Stimulated activated CD8-positive, alpha-beta memory T cell treated with anti-CD3 and anti-CD28 coated beads, Interleukin-15, amount 100 ng/mL, for 48 hours (primary cell): ENCODE data around the gene SNX8.

Experiments used
- DNase-seq, 2 donors: peaks; one replicate each; pipeline ENCODE4 v3.0.0-alpha.2; 2020; ENCODE audit warnings: low read depth in 2 of 2

The SNX8 gene

DNA sequence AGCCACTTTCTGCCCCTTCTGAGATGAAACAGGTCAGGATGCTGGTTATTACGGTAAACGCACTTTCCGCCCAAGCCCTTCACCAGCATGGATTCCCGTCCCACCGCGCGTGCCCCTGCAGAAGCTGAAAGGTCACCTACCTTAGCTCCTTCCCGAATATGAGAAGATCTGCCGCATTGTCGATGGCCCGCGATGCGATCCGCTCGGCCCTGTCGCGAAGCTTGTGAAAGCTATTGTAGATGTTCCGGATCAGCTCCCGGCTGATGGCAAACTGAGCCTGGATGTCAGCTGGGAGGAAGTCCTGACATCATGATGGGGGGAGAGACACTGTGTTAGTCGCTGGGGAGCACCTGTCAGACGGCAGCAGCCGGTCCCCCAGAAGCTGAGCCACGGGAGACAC, 50.1 kb downstream of the SNX8 start:
- DNase-seq = no peak

DNA sequence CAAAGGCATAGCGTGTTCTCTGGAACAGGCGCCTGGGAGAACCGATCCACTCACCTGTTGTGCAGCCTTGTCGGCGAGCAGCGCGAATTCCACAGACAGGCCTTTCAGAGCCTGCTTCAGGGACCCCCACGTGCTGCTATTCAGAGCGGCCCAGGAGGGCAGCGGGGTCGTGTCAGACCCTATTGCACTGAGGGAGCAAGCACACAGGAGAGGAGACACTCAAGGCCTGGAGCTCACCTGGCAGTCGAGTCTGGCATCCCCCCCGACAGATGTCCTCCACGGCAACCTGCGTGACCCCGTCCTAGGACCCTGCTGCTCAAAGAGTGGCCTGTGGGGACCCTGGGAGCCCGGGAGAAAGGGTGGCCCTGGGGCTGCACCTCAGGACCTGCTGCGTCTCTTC, 51.1 kb downstream of the SNX8 start:
- no peak for DNase-seq

DNA sequence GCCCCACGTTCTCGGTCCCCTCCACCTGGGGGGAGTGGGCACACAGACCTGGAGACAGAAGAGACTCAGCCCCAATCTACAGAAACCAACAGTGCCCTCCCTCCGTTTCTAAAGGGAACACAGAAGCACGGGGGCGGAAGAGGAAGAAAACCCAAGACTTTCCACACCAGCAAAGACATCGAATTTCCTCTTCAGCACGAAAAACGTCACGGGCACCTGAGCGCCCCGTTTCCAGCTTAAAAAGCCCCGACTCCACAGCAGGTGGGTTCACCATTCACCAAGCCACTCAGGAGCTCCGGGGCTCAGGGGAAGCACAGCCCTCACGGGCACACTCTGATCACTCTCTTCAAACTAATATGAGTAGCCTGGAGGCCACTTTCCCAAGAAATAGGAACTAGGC, 52.6 kb downstream of the SNX8 start:
- DNase-seq = no peak

DNA sequence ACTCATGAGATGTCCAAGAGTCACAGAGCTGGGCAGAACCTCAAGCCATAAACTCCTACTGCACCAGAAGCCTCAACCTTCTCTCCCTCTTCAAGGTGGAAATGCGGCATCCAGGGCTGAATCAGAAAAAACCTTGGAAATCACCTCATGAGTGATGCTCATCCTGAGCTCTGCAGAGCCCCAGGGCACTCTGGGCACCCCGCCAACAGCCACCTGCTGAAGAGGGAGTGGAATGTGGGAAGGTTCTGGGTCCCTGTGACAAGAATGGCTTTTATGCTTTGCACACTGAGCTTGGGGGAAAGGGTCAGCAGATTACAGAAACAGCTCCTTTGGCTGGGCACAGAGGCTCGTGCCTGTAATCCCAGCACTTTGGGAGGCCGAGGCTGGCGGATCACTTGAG, 53.4 kb downstream of the SNX8 start:
- DNase-seq = no peak

DNA sequence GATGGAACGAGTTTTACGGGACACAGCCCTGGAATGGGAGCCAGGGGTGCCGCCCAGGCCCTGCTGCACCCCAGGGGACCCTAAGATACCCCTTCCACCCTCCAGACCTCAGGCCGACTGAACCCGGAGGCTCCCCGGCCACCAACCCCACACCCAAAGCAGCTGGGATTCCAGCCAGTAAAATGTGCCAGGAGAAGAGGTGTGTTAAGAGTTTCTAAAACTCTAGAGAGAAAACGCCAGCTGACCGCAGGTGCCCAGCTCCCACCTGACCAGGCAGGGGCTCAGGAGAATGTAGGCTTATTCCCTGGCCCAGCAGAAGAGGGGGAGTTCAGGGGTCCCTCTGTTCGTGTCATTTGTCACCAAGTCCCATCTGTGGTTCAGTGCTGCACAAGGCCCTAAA, 54.8 kb downstream of the SNX8 start:
- no peak for DNase-seq

DNA sequence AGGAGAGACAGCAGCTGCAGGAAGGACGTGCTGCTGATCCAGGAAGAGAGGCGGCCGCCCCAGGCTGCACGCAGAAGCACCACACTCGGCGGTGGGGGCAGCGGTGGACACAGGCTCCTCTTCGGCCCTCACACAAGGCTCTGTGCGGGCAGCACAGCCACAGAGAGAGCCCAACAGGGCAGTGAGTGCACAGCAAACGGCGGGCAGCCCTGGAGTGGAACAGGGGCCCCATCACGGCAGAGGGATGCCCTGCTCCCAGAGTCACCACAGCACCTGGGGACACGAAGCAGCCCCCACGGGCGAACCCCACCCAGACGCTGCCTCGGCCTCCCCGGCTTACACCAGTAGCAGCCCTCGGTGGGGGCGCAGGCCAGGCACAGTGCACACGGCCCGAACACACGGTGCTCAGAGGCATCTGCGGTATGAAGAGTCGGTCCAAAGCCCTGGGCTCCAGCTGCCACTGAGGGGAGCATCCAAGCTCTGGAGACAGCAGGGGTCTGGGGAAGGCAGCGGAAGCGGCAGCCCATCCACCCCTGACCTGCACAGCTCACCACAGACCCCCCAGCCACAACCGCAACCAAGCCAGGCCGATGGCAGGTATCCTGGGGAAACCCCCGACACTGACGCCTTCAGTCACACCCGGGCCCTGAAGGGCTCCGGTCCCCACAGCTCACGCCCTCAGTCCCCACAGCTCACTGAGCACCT, 55.4 kb downstream of the SNX8 start:
- no peak for DNase-seq

DNA sequence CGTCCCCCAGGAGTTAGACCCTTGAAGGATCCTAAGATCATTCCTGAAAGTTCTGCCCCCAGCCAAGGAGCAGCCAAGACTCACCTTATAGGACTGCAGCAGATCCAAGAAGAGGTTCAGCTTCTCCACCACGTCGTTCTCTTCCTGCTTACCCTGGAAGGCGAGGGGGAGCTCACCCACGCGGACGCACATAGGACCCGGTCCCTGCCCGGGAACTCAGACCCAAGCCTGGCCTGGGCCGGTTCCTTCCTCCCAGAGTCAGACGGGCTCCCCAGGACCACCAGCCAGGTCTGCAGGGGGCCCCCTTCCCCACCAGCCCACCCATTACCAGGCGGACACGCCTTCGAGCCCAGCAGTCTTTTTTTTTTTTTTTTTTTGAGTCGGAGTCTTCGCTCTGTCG, 56.6 kb downstream of the SNX8 start:
- no peak for DNase-seq

DNA sequence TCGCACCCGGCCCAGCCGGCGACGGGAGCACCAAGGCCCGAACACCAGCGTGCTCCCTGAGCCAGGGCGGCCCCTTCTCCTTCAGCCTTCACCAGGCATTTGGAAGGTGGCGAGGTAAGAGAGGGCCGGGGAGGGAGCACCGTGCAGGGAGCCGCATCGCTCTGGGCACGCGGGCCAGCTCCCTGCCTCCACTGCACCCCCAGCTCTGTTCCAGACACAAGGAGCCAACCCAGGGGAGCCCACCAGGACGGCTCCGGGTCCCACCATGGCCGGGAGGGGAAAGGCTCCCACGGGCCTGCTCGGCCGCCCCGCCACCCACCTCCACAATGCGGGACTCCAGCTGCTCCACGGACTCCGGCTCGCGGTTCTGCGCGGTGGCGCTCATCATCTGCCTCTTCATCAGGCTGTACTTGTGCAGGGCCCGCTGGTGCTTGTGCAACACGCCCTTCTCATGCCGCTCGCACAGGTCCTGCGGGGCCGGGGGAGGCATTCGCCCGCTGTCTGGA, 57.1 kb downstream of the SNX8 start:
- DNase-seq = no peak

DNA sequence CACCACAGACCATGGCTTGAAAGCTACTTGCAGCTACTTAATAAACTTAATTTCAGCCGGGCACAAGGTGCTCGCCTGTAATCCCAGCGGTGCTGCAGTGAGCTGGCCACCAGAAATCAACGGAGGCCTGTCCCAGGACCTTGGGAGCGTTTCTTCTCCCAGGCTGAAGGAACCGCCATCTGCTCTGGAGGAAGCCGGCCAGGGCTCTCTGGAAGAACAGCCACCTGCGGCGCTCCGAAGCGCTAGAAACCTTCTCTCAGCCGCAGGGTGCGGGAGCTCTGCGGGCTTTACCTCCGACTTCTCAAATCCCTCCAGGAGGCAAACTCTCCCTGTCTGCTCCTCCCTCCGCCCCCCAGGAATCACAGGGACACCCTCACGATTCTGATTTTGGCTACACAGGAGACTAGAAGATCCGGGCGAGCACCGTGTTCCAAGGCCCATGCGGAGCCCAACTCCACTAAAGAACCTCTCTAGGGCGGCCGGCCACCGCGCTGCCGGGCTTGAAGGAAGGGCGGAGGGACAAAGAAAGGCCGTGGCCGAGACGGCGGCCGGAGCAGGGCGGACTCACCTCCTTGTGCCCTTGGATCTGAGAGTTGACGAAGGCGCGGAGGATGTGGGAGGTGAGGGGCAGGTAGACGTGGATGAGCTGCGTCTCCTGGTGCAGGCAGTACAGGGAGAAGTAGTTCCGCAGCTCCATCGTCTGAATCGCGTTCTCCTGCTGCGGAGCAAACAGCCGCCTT, 57.8 kb downstream of the SNX8 start:
- DNase-seq = no peak

DNA sequence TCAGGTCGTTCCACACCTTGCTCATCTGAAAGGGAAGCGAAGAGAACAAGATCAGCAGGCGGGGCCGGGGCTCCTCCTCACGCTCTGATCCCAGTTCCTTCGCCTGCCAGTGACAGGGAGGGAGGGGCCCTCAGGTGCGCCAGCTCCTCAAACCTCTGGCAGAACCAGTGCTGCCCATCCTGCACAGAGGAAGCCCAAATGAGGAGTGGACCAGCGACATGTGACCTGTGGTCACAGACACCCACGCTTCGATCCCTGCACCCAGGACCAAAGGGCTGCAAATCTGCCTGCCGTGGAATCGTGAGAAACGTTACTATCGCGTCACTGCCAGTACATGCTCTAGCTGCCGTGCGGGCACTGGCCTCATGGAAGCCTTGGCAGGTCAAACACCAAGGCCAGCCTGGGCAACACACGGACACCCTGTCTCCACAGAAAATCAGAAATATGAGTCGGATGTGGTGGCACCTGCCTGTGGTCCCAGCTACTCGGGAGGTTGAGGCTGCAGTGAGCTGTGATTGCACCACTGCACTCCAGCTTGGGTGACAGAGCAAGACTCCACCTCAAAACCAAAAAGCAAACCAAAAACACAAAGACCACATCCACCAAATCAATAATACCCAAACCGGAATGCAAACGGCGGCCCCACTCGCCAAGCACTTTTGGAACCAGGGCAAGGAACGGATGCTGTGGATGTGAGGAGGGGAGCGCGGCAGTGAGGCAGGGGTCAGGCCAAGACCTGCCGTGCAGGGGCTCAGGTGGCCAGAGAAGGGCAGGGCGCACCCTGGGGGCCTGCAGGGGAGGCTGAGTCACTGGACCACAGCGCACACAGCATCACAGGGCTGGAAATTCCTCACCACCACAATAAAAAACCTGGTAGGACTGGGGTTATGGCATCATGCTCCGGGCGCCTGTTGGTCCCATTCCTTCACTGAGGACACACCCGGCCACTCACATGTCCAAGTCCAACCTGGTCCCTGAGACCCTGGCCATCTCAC, 58.8 kb downstream of the SNX8 start:
- no peak for DNase-seq

DNA sequence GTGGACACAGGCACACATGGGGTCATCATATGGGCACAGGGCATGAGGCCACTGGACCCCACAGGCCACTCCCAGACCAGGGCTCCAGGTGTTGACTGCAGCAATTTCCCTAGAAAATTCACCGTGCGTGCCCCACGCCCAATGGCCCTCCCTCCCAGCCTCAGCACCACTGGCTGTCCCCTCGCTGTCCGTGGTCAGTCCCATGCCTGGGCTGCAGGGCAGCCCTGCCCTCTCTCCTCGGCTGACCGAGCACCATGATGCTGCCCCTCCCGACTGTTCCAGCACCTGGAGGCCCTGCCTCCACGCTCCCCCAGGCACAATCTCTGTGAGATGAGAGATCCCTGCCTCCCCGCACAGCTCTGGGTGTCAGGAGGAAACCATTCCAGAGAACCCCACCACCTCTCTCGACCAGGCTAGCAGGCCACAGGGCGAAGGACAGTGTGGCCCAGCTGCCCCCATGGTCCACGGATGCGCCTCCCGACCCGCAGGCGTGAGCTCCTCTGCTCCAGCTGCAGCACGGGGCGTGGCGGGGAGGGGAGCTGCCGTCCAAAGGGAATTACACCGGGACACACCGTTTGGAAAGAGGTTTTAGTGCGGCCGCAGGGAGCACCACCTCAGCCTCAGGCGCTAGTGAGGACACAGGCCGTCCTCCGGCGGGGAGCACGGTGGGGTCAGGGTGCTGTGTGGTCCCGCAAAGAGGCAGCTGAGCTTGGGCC, 59.7 kb downstream of the SNX8 start:
- DNase-seq = no peak

DNA sequence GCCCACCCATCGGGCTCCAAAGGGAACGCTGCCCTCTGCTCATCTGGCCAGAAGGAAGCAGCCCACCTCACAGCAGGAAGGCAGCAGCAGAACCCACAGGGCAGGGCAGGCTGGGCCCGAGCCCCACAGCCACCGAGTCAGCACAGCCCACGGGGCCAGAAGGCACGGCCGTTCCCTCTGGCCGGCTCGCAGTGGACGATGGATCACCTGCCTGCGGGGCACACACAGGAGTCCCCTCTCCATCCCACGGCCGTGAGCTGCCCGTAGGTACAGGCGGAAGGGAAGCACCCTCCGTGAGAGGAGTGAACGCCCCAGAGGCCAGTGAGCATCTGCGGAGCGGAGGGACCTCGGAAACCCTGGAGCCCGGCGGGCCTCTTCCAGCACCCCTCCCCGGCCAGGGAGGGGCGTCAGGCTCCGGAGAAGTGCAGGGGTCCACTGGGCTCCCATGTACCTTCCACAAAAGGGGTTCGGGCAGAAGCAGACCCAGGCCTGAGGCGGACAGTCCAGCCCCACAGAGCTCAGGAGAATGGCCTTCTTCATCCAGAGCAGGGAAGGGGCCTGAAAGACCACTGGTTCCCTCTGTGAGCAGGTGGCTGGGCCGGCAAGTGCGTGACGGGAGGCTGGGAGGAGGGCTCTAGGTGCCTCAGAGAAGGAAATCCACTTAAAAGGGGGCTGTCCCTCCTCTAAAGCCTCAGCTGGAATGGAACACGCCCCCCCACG, 60.6 kb downstream of the SNX8 start:
- no peak for DNase-seq

DNA sequence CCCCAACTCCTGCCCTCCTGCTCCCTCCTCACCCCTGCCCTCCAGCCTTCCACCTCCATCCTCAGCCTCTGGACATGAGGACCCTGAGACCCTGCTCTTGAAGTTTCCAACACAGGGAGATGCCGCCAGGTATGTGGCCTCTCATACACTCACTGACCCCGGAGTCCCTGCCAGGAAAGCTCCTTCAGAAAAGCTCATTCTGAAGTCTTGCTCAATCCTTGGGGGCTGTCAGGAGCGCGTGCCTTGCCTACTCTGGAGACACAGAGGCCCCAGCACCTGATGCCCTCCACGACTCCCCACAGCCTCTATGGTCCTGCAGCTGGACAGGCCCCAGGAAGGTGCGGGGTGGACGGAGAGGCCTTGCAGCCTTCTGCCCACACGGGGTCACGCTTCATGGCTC, 61.2 kb downstream of the SNX8 start:
- DNase-seq = no peak

DNA sequence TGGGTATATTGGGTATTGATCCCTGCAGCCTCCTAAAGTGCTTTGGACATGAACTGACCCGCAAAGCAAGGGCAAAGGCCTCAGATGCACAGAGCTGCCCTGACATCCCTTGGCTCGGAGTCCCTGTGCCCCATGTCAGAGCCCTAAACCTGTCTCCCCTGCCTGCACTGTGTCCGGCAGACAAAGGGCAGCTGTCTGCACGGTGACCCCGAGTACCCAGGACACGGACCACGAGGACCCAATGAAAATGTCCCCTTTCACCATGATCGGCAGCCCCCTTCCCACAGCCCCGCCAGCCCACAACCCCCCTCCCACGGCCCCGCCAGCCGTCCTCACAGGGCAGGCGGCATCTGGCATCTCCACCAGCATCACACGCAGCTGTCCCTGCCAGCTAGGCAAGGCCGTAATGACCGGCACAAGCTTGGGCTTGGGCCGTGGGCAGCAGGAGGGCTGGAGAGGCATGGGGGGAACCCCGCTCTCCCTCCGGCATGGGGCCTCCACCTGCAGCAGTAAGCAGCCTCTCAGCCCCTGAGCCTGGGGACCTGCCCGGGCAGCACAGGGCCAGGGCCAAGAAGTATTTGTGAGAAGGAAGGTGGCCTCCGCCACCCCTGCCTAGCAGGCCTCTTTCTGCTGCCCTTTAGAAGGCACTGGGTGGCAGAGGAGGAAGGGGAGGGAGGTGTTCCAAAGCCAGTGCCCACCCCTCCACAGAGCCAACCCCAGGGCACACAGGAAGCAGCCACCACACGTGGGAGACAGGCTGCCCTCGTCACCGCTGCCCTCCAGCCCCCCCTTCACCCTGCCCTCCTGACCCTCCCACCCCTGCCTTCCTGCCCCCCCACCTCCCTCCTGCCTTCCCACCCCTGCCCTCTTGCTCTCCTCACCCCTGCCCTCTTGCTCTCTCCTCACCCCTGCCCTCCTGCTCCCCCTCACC, 62.1 kb downstream of the SNX8 start:
- DNase-seq = no peak

DNA sequence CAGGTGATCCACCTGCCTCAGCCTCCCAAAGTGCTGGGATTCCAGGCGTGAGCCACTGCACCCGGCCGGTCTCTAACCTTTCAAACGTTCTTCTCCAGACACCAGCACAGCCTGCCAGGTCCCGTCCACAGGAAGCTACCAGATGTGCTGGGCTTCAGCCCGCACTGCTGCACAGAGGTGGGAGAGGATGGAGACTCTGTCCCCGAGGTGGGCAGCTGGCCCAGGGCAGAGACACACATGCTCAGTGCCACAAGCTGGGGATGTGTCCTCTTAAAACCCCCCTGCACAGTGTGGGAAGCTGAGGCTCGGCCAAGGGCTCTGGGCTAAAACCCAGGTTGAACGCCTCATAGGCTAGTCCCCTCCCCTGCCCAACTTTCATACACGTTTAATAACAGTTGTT, 62.9 kb downstream of the SNX8 start:
- no peak for DNase-seq

DNA sequence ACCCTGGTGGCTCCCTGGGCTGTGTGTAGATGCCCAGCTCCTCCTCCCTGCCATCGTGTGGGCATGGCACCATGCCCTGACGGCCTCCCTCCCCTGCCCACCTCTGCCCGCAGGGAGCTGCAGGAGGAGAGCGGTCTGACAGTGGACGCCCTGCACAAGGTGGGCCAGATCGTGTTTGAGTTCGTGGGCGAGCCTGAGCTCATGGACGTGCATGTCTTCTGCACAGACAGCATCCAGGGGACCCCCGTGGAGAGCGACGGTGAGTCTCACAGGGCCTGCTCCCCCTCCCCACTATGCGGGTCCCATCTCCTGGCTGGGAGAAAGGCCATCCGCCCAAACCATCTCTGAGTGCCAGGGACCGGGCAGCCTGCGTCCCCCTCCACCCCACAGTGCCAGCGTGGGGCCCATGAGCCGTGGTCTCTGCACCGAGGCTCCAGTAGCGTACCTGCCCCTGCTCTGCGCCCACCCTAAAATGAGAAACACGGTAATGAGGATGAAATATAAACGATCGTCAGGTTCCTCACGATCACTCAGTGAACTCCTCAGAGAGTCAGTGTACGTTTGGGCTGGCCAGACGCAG, 64.4 kb downstream of the SNX8 start:
- no peak for DNase-seq

DNA sequence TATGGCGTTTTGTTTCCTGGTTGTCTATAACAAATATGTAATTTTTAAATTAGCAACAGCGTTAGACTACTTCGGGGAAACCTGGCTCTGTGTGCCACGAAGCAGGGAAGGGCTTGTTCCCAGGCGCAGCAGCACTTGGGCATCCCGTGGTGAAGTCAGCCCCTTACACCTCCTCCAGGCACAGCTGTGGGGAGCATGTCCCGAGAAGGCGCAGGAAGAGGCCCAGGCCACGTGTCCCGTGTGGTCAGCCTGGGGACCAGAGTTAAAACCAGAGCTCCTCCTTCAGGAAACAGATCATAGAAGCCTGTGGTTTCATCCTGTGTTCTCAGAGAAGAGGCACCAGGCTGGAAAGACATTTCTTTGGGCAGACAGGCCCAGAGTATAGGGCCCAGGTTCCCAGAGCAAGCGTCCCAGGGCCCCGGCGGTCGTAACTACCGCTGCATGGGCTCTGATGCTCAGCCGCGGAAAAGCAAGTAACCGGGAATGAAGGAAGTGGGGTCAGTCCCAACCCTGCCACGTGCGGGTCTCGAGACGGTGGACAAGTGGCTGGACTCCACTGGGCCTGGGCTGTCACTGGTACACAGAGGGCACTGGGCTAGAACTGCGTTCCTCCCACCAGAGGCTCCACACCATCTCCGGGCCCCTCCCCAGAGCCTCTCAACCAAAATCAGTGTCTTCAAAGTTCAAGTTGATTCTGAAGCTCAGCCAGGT, 65.1 kb downstream of the SNX8 start:
- no peak for DNase-seq

DNA sequence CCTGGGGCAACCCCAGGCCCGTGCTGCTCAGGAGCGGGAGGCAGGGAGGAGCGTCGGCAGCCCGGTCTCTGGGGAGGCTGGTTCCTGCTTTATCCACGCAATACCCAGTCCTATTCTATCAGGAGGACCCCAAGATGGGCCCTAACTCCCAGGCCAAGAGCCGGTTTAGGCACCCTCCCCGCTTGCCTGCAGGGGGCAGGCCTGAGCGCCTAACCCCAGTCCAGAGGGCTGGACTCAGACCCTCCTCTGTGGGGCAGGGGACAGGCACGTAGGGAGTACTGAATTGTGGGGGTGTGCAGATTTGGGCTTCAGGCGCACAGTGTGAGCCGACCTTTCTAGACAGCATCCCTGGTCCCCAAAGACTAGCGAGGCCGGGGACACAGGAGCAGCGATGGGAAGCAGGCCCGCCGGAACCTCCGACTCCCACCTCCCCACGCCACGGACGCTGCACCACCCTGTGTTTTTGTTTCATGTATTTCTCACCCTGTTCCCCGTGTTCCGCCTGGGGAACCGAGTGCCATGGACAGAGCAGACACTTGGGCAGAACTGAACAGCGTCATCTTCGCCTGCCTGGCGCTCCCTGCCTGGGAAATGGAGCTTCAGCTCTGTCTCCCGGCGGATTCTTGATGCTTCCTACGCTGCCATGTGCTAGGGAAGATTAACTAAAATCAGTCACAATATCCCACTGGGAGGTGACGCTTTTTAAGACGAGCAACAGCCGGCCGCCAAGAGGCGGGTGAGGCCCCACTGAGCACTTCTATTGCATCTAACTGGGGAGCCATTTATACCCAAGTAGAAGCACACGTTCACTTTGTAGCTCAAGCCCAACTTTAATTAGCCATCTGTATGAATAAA, 66.9 kb downstream of the SNX8 start:
- DNase-seq = no peak
